Tibial nerve (tissue), 4 donors: ENCODE data around the gene MAN2A1. TPM values are rescaled to one million over a fixed set of nuclear protein-coding genes. Genes with fewer than 3 reads are reported as not detected.
A peak's percentile ranks its signal among the peaks of the same experiment; 100 is the strongest.

Experiments used
- DNase-seq, 2 donors: peaks; one replicate each; pipeline ENCODE4 v3.0.0-alpha.2; 2019; ENCODE audit warnings: low spot score in 2 of 2
- H3K27ac ChIP-seq, 4 donors: fragments of 200-600 bp; sonication (generic) in 3 of 4; one replicate each; pipeline ENCODE4 v1.5.1; 2017 to 2019; ENCODE audit warnings: mild to moderate bottlenecking in 1 of 4
- H3K27me3 ChIP-seq, 2 donors: fragments of 200-600 bp; sonication (generic) in 1 of 2; one replicate each; pipeline versions ENCODE4 v1.5.1 to v1.6.0; 2017 to 2019
- H3K36me3 ChIP-seq, 3 donors: fragments of 200-600 bp; sonication (generic); one replicate each; pipeline ENCODE4 v1.5.1; 2018 to 2019
- H3K4me1 ChIP-seq, 4 donors: fragments of 200-600 bp; sonication (generic) in 3 of 4; one replicate each; pipeline ENCODE4 v1.5.1; 2017 to 2019
- H3K4me3 ChIP-seq, 4 donors: fragments of 200-600 bp; sonication (generic) in 3 of 4; one replicate each; pipeline ENCODE4 v1.5.1; 2017 to 2019; ENCODE audit warnings: mild to moderate bottlenecking in 1 of 4, moderate library complexity in 1 of 4
- H3K9me3 ChIP-seq, 4 donors: fragments of 200-600 bp; sonication (generic) in 3 of 4; one replicate each; pipeline ENCODE4 v1.5.1; 2017 to 2019
- EP300 ChIP-seq, 2 donors: sonication (generic); formaldehyde crosslinking; IDR thresholded peaks; one replicate each; pipeline ENCODE4 v1.6.1; 2017; ENCODE audit warnings: antibody characterized with exemption in 2 of 2, mild to moderate bottlenecking in 1 of 2
- POLR2A ChIP-seq, 2 donors: fragments of 450-650 bp; IDR thresholded peaks; one replicate each; pipeline ENCODE4 v1.6.1; 2017; ENCODE audit warnings: antibody characterized with exemption in 2 of 2, mild to moderate bottlenecking in 2 of 2, moderate library complexity in 2 of 2
- WGBS, 2 donors: methylation state at CpG; one replicate each; pipeline ENCODE4 v1.1.5; 2018; 5-methylcytosine and 5-hydroxymethylcytosine counted together
- total RNA-seq, 4 donors: library from RNA; depleted of rRNA; stranded (reverse); fragments of >200 nt; gene quantifications; one replicate each; pipeline ENCODE4 v1.1.0, GENCODE V29; 2016
- TF ChIP-seq, protein P1 (sequence below), 5 experiments: fragments of 200-600 bp in 3 of 5; fragments of 450-650 bp in 2 of 5; sonication (generic) in 3 of 5; IDR thresholded peaks; one replicate each; pipeline ENCODE4 v1.5.1; 2016 to 2019; ENCODE audit warnings: antibody characterized with exemption in 5 of 5, mild to moderate bottlenecking in 3 of 5, moderate library complexity in 2 of 5

Gene MAN2A1
- total RNA-seq, 4 donors from 2014 or later, result 50.0 to 66.0 (median 56.7) TPM

DNA sequence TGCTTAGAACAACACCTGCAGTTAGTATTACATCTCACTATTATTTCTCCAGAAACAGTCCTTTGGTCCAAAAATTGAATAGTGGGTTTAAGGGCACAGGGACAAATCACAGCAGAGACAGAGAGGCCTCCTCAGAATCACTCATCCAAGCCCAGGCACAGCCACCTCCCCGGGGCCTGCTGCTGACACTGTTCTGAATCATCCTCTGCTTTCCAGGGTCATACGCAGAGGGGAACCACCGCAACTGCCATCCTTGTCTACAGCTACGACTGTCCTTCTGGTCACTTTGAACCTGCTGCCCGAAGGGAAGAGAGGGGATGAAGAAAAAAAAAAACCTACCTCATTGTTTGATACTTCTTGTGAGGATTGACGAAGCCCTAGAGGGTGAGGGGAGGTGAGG, 35.3 kb upstream of the MAN2A1 start:
- 82 to 87% methylated on average over 6 of the region's 6 CpGs for WGBS, 2 donors

DNA sequence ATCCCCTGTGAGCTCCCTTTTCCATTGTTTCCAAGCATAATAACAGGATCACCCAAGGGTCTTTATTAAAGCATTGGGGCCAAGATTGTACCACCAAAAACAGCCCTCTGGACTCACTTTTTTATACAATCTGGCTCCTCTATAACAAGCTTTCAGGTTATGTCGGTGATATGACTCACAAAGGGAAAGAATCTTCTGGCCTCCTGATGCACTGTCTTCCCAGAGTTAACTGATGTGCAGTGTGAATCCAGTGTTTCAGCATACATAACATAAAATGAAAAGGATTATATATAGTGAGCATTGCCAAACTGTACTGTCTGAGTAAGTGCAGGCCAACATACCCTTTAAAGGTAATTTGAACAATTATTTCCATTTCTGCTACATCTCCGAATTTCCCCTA, 33.9 kb upstream of the MAN2A1 start:
- no peak for TF ChIP-seq POLR2A (IDR thresholded peaks at IDR 0.05)
- no peak for TF ChIP-seq EP300 (IDR thresholded peaks at IDR 0.05)
- TF ChIP-seq, protein P1, sequence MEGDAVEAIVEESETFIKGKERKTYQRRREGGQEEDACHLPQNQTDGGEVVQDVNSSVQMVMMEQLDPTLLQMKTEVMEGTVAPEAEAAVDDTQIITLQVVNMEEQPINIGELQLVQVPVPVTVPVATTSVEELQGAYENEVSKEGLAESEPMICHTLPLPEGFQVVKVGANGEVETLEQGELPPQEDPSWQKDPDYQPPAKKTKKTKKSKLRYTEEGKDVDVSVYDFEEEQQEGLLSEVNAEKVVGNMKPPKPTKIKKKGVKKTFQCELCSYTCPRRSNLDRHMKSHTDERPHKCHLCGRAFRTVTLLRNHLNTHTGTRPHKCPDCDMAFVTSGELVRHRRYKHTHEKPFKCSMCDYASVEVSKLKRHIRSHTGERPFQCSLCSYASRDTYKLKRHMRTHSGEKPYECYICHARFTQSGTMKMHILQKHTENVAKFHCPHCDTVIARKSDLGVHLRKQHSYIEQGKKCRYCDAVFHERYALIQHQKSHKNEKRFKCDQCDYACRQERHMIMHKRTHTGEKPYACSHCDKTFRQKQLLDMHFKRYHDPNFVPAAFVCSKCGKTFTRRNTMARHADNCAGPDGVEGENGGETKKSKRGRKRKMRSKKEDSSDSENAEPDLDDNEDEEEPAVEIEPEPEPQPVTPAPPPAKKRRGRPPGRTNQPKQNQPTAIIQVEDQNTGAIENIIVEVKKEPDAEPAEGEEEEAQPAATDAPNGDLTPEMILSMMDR (IDR thresholded peaks at IDR 0.05), result no peak
- H3K4me1 ChIP-seq, result no peaks in the 10 kb centered on the region
- 74 to 81% methylated on average over 2 of the region's 2 CpGs for WGBS, 2 donors
- no peaks in the 10 kb centered on the region for H3K9me3 ChIP-seq
- H3K27ac ChIP-seq, result no peak overlapping the region
- no peaks in the 10 kb centered on the region for H3K36me3 ChIP-seq
- no peak overlapping the region for H3K4me3 ChIP-seq
- H3K27me3 ChIP-seq, result no peaks in the 10 kb centered on the region
- no peak for DNase-seq

More for the DNA sequence above, 35.3 kb upstream of the MAN2A1 start:
- H3K27ac ChIP-seq, result no peak overlapping the region
- H3K4me3 ChIP-seq, result no peak overlapping the region
- no peaks in the 10 kb centered on the region for H3K4me1 ChIP-seq
- H3K36me3 ChIP-seq, result no peaks in the 10 kb centered on the region
- no peaks in the 10 kb centered on the region for H3K27me3 ChIP-seq
- no peak for DNase-seq
- no peaks in the 10 kb centered on the region for H3K9me3 ChIP-seq
- TF ChIP-seq EP300 (IDR thresholded peaks at IDR 0.05) (no peak), POLR2A (IDR thresholded peaks at IDR 0.05) (no peak)
- TF ChIP-seq, protein P1 (IDR thresholded peaks at IDR 0.05), result no peak

DNA sequence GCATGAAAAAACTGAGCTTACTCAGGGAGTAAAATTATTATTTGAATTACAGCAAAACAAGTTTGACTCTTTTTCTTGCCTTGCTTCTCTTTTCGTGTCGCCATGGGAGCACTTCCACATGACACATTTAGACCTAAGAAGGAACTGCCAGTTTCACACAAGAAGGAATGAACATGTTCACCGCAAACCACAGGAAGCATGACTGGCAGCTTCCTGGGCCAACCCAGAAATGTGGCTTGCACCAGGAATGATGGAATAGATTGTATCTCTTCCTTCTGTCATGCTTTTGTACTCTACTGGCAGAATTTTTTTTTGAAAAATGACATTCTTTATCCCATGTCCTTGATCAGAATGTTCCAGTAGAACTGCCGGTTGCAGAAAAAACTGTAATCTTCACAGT, 32.9 kb upstream of the MAN2A1 start:
- TF ChIP-seq, protein P1 (IDR thresholded peaks at IDR 0.05), result no peak
- no peak for TF ChIP-seq POLR2A (IDR thresholded peaks at IDR 0.05)
- TF ChIP-seq EP300 (IDR thresholded peaks at IDR 0.05), result peak in 1 of 2 donors; percentile 84
- no peaks in the 10 kb centered on the region for H3K27me3 ChIP-seq
- H3K36me3 ChIP-seq, result no peaks in the 10 kb centered on the region
- no peaks in the 10 kb centered on the region for H3K4me1 ChIP-seq
- H3K4me3 ChIP-seq, result no peak overlapping the region
- WGBS, 2 donors, result 50 to 72% methylated on average over 4 of the region's 4 CpGs
- no peak overlapping the region for H3K27ac ChIP-seq
- no peaks in the 10 kb centered on the region for H3K9me3 ChIP-seq
- DNase-seq, result peak; percentile 30 to 70

DNA sequence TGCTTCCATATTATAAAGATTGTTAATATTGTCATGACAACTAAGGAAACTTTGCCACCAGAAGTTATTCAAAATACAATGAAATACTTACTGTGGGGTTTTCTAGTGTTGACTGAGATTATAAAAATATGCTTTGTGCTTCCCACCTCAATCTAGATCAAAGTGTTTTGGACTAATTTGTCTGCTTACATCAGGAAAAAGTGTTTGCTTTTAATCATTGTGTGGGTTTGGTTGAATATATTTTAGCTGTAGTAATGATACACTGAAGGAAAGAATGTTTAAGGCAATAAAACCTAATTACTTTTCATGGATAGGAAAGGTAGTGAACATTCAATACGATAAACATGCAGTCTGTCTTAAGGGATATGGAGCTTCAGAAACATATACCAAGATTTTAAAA, 29.8 kb upstream of the MAN2A1 start:
- no peak for DNase-seq
- Histone ChIP-seq H3K27ac (no peak overlapping the region), H3K27me3 (no peaks in the 10 kb centered on the region), H3K4me3 (no peak overlapping the region), H3K9me3 (no peaks in the 10 kb centered on the region), H3K36me3 (no peaks in the 10 kb centered on the region), H3K4me1 (no peaks in the 10 kb centered on the region)
- TF ChIP-seq POLR2A (IDR thresholded peaks at IDR 0.05), result no peak
- TF ChIP-seq EP300 (IDR thresholded peaks at IDR 0.05), result no peak
- TF ChIP-seq, protein P1 (IDR thresholded peaks at IDR 0.05), result no peak
- WGBS, 2 donors, result 70 to 73% methylated on average over 1 of the region's 1 CpG

DNA sequence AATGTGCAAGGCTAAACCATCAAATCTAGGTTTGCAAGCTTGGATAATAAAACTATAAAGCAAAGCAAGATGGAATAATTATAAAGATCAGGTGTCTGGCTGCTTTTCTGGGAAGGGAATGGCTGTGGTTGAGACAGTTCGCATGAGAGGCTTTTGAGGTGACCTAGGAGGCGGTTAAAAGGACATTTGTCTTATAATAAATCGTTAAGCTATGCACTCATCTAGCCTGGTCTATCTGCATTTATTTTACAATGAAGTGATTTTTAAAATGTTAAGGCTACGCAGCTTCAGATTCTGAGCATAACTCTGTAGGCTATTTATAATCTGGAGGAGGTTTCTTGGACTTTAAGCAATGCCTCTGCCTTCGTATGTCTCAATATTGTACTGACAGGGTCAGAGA, 29.4 kb upstream of the MAN2A1 start:
- Histone ChIP-seq H3K27ac (no peak overlapping the region), H3K4me3 (no peak overlapping the region), H3K36me3 (no peaks in the 10 kb centered on the region), H3K9me3 (no peaks in the 10 kb centered on the region), H3K27me3 (no peaks in the 10 kb centered on the region), H3K4me1 (no peaks in the 10 kb centered on the region)
- DNase-seq, result no peak
- WGBS, 2 donors, result 54% methylated on average over 5 of the region's 5 CpGs
- TF ChIP-seq EP300 (IDR thresholded peaks at IDR 0.05), result no peak
- no peak for TF ChIP-seq POLR2A (IDR thresholded peaks at IDR 0.05)
- TF ChIP-seq, protein P1 (IDR thresholded peaks at IDR 0.05), result no peak
